Stimulated activated memory B cell treated with anti-CD40 and anti-IgM and Interleukin-4, amounts not matched to agents 10 μg/mL and 1 μg/mL and 100 μg/mL, for 72 hours (primary cell): Measurements from ENCODE around the gene SMAD3.

Experiments
- ATAC-seq: fragments of 150-1000 bp; cut with Tn5 transposase; 2 replicates; pipeline ENCODE4 v1.10.0; 2021
- H3K27ac Mint-ChIP-seq: one replicate; pipeline ENCODE4 v1.8.0; 2022; ENCODE audit warnings: mild to moderate bottlenecking, mixed read lengths
- H3K27me3 Mint-ChIP-seq: one replicate; pipeline ENCODE4 v1.8.0; 2022; ENCODE audit warnings: mixed read lengths
- H3K36me3 Mint-ChIP-seq: one replicate; pipeline ENCODE4 v1.8.0; 2022; ENCODE audit warnings: mixed read lengths
- H3K4me1 Mint-ChIP-seq: one replicate; pipeline ENCODE4 v1.8.0; 2022; ENCODE audit warnings: mixed read lengths
- H3K4me3 Mint-ChIP-seq: one replicate; pipeline ENCODE4 v1.8.0; 2022; ENCODE audit warnings: mild to moderate bottlenecking, moderate library complexity, mixed read lengths
- H3K9me3 Mint-ChIP-seq: one replicate; pipeline ENCODE4 v1.8.0; 2022; ENCODE audit warnings: mixed read lengths

Gene SMAD3

GRCh38 chr15:67189326-67190051 is 124.1 kb downstream of the SMAD3 start:
- Mint-ChIP-seq H3K4me3 (no peak overlapping the region), H3K27ac (no peak overlapping the region), H3K27me3 (no peaks in the 10 kb centered on the region), H3K4me1 (peaks cover 22% of the 10 kb centered on the region), H3K36me3 (peaks cover 83% of the 10 kb centered on the region), H3K9me3 (no peaks in the 10 kb centered on the region)
- no peak for ATAC-seq

DNA sequence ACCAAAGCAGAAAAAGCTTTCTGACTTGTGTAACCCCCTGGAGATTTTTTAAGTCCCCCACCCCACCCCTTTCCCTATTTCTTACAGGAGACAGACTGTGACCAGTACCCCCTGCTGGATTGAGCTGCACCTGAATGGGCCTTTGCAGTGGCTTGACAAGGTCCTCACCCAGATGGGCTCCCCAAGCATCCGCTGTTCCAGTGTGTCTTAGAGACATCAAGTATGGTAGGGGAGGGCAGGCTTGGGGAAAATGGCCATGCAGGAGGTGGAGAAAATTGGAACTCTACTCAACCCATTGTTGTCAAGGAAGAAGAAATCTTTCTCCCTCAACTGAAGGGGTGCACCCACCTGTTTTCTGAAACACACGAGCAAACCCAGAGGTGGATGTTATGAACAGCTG is 124.9 kb downstream of the SMAD3 start:
- H3K9me3 Mint-ChIP-seq: no peaks in the 10 kb centered on the region
- no peak overlapping the region for H3K27ac Mint-ChIP-seq
- H3K36me3 Mint-ChIP-seq: peaks cover 78% of the 10 kb centered on the region
- no peak for ATAC-seq
- no peak overlapping the region for H3K4me3 Mint-ChIP-seq
- H3K27me3 Mint-ChIP-seq: no peaks in the 10 kb centered on the region
- H3K4me1 Mint-ChIP-seq: peaks cover 16% of the 10 kb centered on the region

DNA sequence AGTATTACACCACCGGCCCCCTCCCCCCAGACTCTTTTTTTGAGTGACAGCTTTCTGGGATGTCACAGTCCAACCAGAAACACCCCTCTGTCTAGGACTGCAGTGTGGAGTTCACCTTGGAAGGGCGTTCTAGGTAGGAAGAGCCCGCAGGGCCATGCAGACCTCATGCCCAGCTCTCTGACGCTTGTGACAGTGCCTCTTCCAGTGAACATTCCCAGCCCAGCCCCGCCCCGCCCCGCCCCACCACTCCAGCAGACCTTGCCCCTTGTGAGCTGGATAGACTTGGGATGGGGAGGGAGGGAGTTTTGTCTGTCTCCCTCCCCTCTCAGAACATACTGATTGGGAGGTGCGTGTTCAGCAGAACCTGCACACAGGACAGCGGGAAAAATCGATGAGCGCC is 125.4 kb downstream of the SMAD3 start:
- Mint-ChIP-seq H3K4me1 (peaks cover 11% of the 10 kb centered on the region), H3K36me3 (peaks cover 78% of the 10 kb centered on the region), H3K27ac (no peak overlapping the region), H3K9me3 (no peaks in the 10 kb centered on the region), H3K4me3 (no peak overlapping the region), H3K27me3 (no peaks in the 10 kb centered on the region)
- no peak for ATAC-seq

DNA sequence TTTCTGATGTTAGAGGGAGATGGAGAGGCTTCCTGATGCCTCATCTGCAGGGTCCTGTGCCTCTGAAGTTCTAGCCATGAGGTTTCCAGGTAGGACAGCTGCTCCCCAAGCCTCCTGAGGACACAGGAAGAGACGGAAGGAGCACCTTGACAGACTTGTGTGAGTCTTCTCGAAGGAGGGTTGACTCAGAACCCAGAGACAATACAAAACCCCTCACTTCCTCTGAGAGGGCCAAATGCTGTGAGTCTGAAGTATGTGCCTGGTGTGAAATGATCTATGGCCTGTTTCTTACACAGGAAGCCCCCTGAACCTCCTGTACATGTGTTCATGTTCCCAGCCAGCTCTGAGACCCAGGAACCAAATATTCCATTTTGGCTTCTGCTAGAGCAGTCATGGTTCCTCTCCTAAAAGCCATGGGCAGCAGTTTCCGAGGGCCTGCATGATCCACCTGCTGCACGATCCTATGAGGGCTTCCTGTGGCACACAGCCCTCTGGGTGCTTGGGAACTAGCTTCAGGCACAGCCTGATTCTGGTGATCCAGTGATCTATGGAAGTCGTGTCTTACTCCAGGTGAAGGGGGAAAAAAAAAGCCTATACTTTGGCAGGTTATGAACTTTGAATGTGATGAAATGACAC is 126.9 kb downstream of the SMAD3 start:
- no peak for ATAC-seq
- no peak overlapping the region for H3K4me3 Mint-ChIP-seq
- H3K4me1 Mint-ChIP-seq: peaks cover 10% of the 10 kb centered on the region
- H3K36me3 Mint-ChIP-seq: peaks cover 73% of the 10 kb centered on the region
- no peaks in the 10 kb centered on the region for H3K27me3 Mint-ChIP-seq
- no peaks in the 10 kb centered on the region for H3K9me3 Mint-ChIP-seq
- H3K27ac Mint-ChIP-seq: peak overlapping the region; percentile 51

GRCh38 chr15:67193223-67193990 is 128.0 kb downstream of the SMAD3 start:
- H3K27ac Mint-ChIP-seq: peak overlapping the region; percentile 51
- H3K27me3 Mint-ChIP-seq: no peaks in the 10 kb centered on the region
- peaks cover 19% of the 10 kb centered on the region for H3K4me1 Mint-ChIP-seq
- H3K4me3 Mint-ChIP-seq: no peak overlapping the region
- H3K36me3 Mint-ChIP-seq: peaks cover 74% of the 10 kb centered on the region
- ATAC-seq: no peak
- H3K9me3 Mint-ChIP-seq: no peaks in the 10 kb centered on the region

GRCh38 chr15:67194171-67195114 is 129.0 kb downstream of the SMAD3 start:
- Mint-ChIP-seq H3K9me3 (no peaks in the 10 kb centered on the region), H3K27me3 (no peaks in the 10 kb centered on the region), H3K4me1 (peaks cover 23% of the 10 kb centered on the region), H3K27ac (peak overlapping the region; percentile 13), H3K36me3 (peaks cover 67% of the 10 kb centered on the region), H3K4me3 (no peak overlapping the region)
- no peak for ATAC-seq

- H3K4me3 Mint-ChIP-seq: no peak overlapping the region
- H3K27ac Mint-ChIP-seq: peak overlapping the region; percentile 13
These were observed 129.9 kb downstream of the SMAD3 start for GRCh38 chr15:67195305-67195704.

DNA sequence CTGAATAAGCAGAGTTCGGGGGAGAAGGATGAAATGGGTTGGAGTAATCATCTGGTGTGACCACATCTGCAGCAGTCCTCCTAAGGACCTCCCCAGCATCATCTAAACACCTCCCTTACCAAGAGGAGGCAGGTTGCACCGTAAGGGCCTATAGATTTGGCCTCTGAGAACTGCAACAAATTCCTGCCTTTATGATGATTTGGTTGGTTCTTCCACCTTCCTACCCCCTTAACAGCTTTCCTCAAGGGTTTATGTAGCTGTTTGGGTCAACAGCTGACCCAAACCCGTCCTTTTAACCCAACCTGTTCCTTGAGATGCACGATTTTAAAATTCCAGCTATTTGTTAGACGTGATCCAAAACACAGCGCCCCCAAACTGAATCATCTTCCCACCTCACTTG is 130.8 kb downstream of the SMAD3 start:
- H3K4me1 Mint-ChIP-seq: peaks cover 23% of the 10 kb centered on the region
- no peaks in the 10 kb centered on the region for H3K9me3 Mint-ChIP-seq
- H3K4me3 Mint-ChIP-seq: no peak overlapping the region
- ATAC-seq: no peak
- H3K36me3 Mint-ChIP-seq: peaks cover 67% of the 10 kb centered on the region
- H3K27ac Mint-ChIP-seq: peak overlapping the region; percentile 65
- no peaks in the 10 kb centered on the region for H3K27me3 Mint-ChIP-seq

More at GRCh38 chr15:67195305-67195704, 129.9 kb downstream of the SMAD3 start:
- Mint-ChIP-seq H3K36me3 (peaks cover 64% of the 10 kb centered on the region), H3K9me3 (no peaks in the 10 kb centered on the region), H3K4me1 (peaks cover 23% of the 10 kb centered on the region), H3K27me3 (no peaks in the 10 kb centered on the region)
- no peak for ATAC-seq

GRCh38 chr15:67196672-67197363 is 131.4 kb downstream of the SMAD3 start:
- Mint-ChIP-seq H3K4me3 (no peak overlapping the region), H3K27ac (peak overlapping the region; percentile 65), H3K27me3 (no peaks in the 10 kb centered on the region), H3K9me3 (no peaks in the 10 kb centered on the region), H3K4me1 (peaks cover 23% of the 10 kb centered on the region), H3K36me3 (peaks cover 71% of the 10 kb centered on the region)
- ATAC-seq: no peak

DNA sequence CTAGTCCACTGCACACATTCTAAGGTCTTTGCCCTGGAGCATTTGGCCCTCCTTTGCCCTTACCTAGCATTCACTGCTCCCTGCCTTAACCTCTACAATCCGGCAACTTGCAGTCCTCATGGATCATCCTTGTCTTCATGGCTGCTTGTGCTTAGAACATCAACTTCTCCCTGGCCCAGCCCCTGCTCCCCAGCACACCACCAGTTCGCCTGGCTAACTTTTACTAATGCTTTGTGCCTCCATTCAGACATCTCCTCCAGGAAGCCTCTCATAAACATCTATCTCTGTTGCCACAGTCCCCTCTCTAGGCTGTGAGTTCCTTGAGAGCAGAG is 131.9 kb downstream of the SMAD3 start:
- peaks cover 72% of the 10 kb centered on the region for H3K36me3 Mint-ChIP-seq
- H3K9me3 Mint-ChIP-seq: no peaks in the 10 kb centered on the region
- ATAC-seq: no peak
- no peaks in the 10 kb centered on the region for H3K27me3 Mint-ChIP-seq
- H3K27ac Mint-ChIP-seq: peak overlapping the region; percentile 65
- H3K4me3 Mint-ChIP-seq: no peak overlapping the region
- peaks cover 23% of the 10 kb centered on the region for H3K4me1 Mint-ChIP-seq

DNA sequence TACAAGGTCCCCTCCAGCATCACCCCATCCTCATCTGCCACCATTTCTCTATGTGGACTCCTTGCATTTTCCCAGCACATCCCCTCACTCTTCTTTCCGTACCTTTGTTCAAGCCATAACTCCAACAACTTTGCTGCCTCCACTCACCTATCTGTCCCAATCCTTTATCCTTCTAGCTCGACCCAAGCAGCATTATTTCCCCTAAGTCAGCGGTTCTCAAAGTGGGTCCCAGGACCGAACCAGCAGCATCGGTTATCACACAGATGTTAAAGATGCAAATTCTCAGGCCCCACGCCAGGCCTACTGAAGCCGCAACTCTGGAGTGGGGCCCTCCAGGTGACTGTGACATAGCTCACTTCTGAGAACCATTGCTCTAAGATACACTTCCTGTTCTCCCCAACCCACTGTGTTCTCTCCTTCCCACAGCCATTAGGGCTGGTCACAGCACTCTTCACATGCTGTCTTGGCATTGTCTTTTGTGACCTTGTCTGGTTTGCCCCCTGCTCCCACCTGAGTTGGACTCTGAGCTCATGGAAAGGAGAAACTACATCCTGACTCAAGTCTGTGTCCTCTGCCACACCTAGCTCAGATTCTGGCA is 132.9 kb downstream of the SMAD3 start:
- peak overlapping the region; percentile 65 for H3K27ac Mint-ChIP-seq
- H3K4me3 Mint-ChIP-seq: no peak overlapping the region
- H3K9me3 Mint-ChIP-seq: no peaks in the 10 kb centered on the region
- H3K27me3 Mint-ChIP-seq: no peaks in the 10 kb centered on the region
- H3K36me3 Mint-ChIP-seq: peaks cover 74% of the 10 kb centered on the region
- peaks cover 23% of the 10 kb centered on the region for H3K4me1 Mint-ChIP-seq
- peak; percentile 86 for ATAC-seq

GRCh38 chr15:67199391-67199790 is 134.0 kb downstream of the SMAD3 start:
- peaks cover 73% of the 10 kb centered on the region for H3K36me3 Mint-ChIP-seq

GRCh38 chr15:67199881-67200763 is 134.7 kb downstream of the SMAD3 start:
- H3K27me3 Mint-ChIP-seq: no peaks in the 10 kb centered on the region
- peaks cover 23% of the 10 kb centered on the region for H3K4me1 Mint-ChIP-seq
- H3K36me3 Mint-ChIP-seq: peaks cover 80% of the 10 kb centered on the region
- H3K27ac Mint-ChIP-seq: no peak overlapping the region
- ATAC-seq: no peak
- no peak overlapping the region for H3K4me3 Mint-ChIP-seq
- no peaks in the 10 kb centered on the region for H3K9me3 Mint-ChIP-seq

More at GRCh38 chr15:67199391-67199790, 134.0 kb downstream of the SMAD3 start:
- ATAC-seq: no peak
- no peaks in the 10 kb centered on the region for H3K9me3 Mint-ChIP-seq
- peaks cover 23% of the 10 kb centered on the region for H3K4me1 Mint-ChIP-seq
- no peaks in the 10 kb centered on the region for H3K27me3 Mint-ChIP-seq
- H3K4me3 Mint-ChIP-seq: no peak overlapping the region
- H3K27ac Mint-ChIP-seq: no peak overlapping the region
